ENCODE results near the gene CAVIN4.

The CAVIN4 gene

DNA sequence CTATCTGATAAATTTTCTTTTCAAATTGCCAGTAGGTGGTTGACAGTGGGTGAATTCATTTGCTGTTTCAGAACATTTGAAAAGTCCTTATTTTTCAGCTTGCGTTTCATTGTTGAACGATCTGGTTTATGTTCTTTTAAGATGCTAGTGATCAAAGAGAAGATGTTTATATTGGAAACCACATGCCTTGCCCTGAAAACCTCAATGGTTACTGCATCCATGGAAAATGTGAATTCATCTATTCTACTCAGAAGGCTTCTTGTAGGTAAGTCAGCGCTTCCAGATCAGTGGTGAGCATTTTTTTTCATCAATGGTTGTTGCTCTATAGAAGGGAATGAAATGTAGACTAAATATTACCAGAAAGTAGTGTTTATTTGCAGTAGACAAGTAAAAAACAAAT lies 16.6 kb upstream of the CAVIN4 start:
- DNase-seq (ENCODE audit: low spot score): no peak
- TF ChIP-seq, protein P1, sequence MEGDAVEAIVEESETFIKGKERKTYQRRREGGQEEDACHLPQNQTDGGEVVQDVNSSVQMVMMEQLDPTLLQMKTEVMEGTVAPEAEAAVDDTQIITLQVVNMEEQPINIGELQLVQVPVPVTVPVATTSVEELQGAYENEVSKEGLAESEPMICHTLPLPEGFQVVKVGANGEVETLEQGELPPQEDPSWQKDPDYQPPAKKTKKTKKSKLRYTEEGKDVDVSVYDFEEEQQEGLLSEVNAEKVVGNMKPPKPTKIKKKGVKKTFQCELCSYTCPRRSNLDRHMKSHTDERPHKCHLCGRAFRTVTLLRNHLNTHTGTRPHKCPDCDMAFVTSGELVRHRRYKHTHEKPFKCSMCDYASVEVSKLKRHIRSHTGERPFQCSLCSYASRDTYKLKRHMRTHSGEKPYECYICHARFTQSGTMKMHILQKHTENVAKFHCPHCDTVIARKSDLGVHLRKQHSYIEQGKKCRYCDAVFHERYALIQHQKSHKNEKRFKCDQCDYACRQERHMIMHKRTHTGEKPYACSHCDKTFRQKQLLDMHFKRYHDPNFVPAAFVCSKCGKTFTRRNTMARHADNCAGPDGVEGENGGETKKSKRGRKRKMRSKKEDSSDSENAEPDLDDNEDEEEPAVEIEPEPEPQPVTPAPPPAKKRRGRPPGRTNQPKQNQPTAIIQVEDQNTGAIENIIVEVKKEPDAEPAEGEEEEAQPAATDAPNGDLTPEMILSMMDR (IDR thresholded peaks at IDR 0.05): no peak
- Histone ChIP-seq H3K4me3 (no peak overlapping the region), H3K27ac (no peak overlapping the region)

GRCh38 chr9:100567856-100568255 lies 10.0 kb upstream of the CAVIN4 start:
- TF ChIP-seq, protein P1 (IDR thresholded peaks at IDR 0.05): no peak
- DNase-seq (ENCODE audit: low spot score): no peak
- no peak overlapping the region for H3K4me3 ChIP-seq
- H3K27ac ChIP-seq: no peak overlapping the region

DNA sequence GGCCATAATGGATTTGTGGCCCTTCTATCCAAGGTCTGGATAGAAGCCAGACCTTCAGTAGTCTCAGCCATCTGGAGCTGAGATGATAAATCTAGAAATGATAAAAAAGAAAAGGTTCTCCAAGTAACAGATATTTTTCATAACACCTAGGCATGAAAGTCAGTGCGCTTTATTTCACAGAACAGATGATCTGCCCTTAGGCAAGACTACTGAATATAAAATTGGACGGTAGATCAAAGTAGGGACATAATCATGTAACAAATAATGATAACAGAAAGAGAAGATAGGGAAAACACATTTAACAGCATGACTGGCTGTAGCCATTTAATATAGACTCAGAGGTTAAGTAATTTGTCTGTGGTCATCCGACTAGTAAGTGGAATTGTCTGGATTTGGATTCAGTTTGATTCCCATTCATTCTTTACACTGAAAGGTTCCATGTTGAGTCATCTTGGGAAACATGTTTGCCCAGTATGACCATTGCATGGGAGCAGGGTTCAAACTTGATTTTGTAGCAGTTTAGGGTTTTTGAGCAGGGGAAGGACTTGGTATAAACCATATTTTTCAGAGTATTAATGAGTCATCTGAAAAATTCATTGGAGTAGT lies 4.1 kb upstream of the CAVIN4 start:
- TF ChIP-seq, protein P1 (IDR thresholded peaks at IDR 0.05): no peak
- Histone ChIP-seq H3K27ac (no peak overlapping the region), H3K4me3 (no peak overlapping the region)
- DNase-seq (ENCODE audit: low spot score): no peak

GRCh38 chr9:100575006-100575405 lies 2.9 kb upstream of the CAVIN4 start:
- Histone ChIP-seq H3K27ac (no peak overlapping the region), H3K4me3 (no peak overlapping the region)
- TF ChIP-seq, protein P1 (IDR thresholded peaks at IDR 0.05): no peak
- DNase-seq (ENCODE audit: low spot score): no peak

GRCh38 chr9:100575765-100576386 lies 2.0 kb upstream of the CAVIN4 start:
- no peak overlapping the region for H3K27ac ChIP-seq
- DNase-seq (ENCODE audit: low spot score): no peak
- no peak overlapping the region for H3K4me3 ChIP-seq
- TF ChIP-seq, protein P1 (IDR thresholded peaks at IDR 0.05): no peak

DNA sequence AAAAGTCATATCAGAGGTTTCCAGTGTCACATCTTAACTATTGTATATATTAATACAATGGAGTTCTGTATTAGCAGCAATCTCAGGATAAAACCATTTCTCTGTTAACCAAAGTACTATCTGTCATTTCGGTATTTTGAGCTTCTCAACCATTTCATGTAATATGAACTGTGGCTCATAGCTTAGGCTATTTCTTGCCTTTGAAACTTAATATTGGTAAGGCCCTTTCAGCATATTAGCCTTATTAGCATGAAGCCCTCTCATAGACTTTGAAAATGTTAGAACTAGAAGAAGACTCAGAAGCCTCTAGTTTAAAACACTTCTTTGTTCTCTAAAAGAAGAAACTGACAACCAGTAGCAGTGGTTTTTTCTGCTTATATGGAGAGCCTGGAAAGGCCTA lies 731 bp downstream of the CAVIN4 start:
- no peak for DNase-seq (ENCODE audit: low spot score)
- TF ChIP-seq, protein P1 (IDR thresholded peaks at IDR 0.05): no peak
- H3K4me3 ChIP-seq: no peak overlapping the region
- H3K27ac ChIP-seq: no peak overlapping the region

GRCh38 chr9:100579665-100580064 lies 1.8 kb downstream of the CAVIN4 start:
- Histone ChIP-seq H3K4me3 (no peak overlapping the region), H3K27ac (no peak overlapping the region)
- TF ChIP-seq, protein P1 (IDR thresholded peaks at IDR 0.05): no peak
- DNase-seq (ENCODE audit: low spot score): no peak

All from coronary artery (tissue), 2 donors.